Head of caudate nucleus (tissue), 42 donors: Measurements from ENCODE around the gene KIF1A.

Experiments
- DNase-seq, 42 donors: peaks; one replicate each; pipeline versions ENCODE4 v3.0.0 to v3.0.0-alpha.2; 2020 to 2021; ENCODE audit warnings: mixed read lengths in 7 of 42
- intact Hi-C: fragments of 100-400 bp; cut with DNase I; formaldehyde crosslinking; loops from one replicate; pipeline ENCODE4 v1.15.0; 2022

The KIF1A gene

DNA sequence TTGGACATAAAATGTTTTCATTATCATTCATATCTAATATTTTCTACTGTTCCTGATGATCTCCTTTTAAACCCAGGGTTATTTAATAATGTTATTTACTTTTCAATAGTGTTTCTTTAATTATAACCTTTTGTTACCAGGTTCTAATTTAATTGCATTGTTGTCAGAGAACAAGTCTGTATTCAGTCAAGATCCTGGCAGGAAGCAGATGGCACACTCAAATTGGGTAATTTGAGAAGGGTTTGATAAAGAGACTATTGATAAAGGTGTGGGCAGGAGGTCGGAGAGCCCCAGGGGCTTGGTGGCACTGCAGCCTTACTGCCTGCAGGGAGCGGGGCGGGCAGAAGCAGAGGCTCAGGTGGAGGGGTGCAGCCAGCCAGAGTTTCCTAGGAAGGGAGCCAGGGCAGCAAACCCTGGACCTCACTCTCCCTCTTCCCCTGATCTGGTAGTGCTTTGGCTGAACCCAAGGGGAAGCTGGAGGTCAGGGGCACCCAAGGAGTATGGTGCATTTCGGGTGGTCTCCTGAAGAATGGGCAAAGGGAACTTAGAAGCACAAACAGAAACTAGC lies 2.3 kb upstream of the KIF1A start:
- intact Hi-C loops: no loop called here
- peak in 3 of 42 donors; percentile 11 to 40 (median 23) for DNase-seq

- DNase-seq: no peak
- intact Hi-C loops: no loop called here
These were observed 1.4 kb upstream of the KIF1A start for GRCh38 chr2:240821429-240821778.

DNA sequence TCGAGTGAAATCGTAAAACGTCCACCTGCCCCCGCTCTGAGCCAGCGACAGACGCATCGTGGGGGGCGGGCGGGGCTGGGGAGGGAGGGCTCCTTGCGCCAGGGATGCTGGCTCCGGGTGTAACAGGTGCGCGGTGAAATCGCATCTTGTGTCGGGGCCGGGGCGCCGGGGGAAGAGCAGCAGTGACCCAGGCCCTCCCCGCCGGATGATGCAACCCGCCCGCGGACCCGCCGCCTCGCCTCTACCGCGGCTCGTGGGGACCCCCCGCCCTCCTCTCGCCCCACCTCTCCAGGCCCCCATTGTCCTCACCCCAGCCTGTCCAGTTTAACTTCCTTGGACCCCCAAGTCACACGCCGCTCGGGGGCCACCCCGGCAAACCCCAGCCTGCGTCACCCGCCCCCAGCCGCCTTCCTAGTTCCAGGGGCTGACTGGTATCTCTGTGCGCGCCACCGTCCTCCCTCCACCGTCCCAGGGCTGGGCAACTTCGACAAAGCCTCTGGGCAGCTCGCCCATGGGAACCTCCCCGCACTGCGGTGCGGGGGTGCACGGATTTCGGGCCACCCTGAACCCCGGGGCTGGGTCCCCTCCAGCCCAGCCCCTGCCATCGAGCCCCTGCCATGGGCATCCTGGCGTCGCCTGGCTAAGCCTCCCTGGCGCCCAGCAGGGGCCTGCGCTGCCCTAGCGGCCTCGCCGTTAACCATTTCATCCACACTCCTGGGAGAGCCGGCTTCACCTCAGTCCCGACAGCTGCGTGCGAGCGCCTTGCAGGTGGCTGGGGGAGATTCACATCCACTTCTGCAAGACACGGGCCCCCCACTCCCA lies 799 bp upstream of the KIF1A start:
- intact Hi-C loops: no loop called here
- peak in 38 of 42 donors; percentile 43 to 85 (median 66) for DNase-seq

DNA sequence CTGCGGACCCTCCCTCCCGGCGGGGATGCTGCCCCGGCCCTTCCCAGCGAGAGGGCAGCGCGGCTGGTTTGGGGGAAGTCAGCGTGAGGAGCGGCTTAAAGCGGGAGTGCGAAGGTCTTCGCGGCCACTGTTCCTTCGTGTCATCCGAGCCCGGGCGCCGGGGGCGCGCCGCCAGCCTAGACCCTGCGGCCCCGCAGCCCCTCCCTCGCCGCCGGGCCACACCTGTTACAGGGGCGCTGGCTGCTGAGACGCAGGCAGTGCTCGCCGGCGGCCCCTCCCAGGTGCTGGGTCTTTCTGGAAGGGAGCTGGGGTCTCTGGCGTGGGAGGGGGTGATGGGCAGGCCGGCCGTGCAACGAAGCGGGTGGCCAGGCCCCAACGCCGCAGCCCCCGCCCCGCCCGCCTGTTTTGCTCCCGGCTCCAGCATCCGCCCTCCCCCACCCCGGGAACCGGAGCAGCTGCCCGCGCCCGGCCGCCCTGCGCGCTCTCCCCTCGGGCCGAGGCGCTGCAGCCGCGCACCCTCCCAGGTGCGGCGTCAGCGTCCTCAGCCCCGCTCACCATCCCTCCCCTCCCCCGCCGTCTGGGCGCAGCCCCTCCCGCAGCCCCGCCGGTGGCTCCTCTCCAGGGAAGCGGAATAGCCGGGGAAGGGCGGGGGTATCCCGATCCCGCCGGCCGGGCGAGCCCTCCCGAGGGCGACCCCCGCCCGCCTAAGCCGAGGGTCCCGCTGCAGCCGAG lies 727 bp downstream of the KIF1A start:
- intact Hi-C loops: no loop called here

GRCh38 chr2:240818293-240819125 lies 1.5 kb downstream of the KIF1A start:
- peak in 37 of 42 donors; percentile 23 to 86 (median 70) for DNase-seq

More for the DNA sequence above, 727 bp downstream of the KIF1A start:
- peak in 28 of 42 donors; percentile 23 to 72 (median 48) for DNase-seq

GRCh38 chr2:240817496-240818292 lies 2.3 kb downstream of the KIF1A start:
- intact Hi-C loops: no loop called here
- peak in 11 of 42 donors; percentile 5 to 43 (median 17) for DNase-seq

More at GRCh38 chr2:240818293-240819125, 1.5 kb downstream of the KIF1A start:
- intact Hi-C loops: no loop called here

DNA sequence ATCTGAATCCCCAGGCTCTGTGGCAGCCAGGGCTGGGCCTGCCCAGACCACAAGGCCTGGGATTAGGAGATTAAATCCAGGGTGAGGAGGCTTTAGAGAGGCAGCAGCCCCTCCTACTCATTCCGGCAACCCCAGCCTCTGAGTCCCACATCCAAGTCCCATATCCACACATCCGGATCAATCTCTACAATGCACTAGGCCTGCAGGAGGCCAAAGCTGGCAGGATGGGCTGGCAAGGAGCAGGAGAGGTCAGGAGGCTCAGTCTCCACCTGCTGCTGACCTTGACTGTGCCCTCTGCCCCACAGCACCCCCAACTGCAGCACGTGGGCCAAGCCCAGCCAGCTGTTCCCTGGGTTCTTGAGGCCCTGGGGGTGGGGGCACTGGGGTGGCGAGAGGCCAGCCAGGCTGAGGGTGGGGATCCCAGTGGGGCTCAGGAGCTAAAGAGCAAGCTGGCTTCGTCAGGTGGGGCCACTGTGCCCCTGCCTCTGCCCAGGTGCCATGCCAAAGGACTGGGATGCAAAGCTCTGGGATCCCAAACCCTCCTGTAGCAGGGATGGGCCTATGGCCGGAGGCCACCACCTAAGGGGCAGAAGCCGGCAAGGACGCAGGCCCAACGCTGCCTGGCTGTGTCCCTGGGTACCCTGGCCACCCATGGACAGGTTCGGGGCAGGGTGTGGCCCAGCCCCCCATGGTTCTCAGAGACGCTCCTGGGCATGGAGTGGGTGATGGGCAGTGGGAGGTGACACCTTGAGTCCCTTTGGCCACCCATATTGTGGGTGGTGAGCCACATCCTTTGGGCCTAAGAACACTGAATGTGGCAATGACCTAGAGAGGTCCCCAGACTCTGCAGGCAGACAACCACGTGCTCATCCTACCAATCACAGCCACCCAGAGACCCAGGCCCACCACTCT lies 3.2 kb downstream of the KIF1A start:
- intact Hi-C loops: no loop called here
- DNase-seq: peak in 13 of 42 donors; percentile 2 to 41 (median 12)

GRCh38 chr2:240815761-240816583 lies 4.0 kb downstream of the KIF1A start:
- peak in 11 of 42 donors; percentile 1 to 36 (median 10) for DNase-seq
- intact Hi-C loops: no loop called here

- intact Hi-C loops: no loop called here
- peak in 8 of 42 donors; percentile 3 to 24 (median 6) for DNase-seq
These were observed 4.9 kb downstream of the KIF1A start for GRCh38 chr2:240814946-240815760.

GRCh38 chr2:240814280-240814679 lies 5.7 kb downstream of the KIF1A start:
- DNase-seq: peak in 4 of 42 donors; percentile 6 to 27 (median 7)
- intact Hi-C loops: no loop called here

DNA sequence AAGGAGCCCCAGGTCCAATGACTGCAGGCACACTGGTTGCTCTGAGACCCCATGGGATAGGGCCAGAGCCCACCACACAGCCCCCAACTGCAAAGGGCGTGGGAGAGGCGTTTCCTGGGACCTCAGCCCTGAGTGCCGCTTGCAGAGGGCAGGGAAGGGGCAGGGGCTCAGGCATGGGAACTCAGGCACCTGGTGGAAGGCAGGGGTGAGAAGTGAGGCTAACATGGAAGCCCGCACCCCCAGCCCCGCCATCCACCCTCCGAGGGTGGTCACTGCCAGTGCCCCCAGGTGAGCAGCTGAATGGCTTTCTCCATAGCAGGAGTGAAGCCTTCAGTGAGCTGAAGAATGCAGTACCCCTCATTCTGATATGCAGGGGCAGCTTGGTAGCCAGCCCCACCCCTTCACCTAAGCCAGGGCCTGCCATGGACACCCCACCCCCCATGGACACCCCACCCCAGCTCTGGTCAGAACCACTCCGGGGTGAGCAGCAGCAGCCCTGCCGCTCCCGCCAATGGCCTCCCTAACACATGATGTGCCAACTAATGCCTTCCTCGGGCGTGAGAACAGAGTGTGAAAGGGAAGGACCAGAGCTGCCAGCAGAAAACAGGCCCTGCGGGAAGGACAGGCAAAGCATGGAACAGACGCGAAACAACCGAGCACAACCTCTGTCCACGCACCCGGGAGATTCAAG lies 6.6 kb downstream of the KIF1A start:
- DNase-seq: peak in 11 of 42 donors; percentile 1 to 42 (median 12)
- intact Hi-C loops: no loop called here

DNA sequence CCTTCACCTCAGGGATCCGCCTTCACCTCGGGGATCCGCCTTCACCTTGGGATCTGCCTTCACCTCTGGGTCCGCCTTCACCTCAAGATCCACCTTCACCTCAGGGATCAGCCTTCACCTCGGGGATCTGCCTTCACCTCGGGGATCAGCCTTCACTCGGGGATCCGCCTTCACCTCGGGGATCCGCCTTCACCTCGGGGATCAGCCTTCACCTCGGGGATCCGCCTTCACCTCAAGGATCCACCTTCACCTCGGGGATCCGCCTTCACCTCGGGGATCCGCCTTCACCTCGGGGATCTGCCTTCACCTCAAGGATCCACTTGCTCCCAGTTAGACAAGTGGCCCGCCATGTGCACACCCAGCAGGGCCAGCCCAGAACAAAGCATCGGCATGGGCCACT lies 7.3 kb downstream of the KIF1A start:
- peak in 18 of 42 donors; percentile 2 to 42 (median 10) for DNase-seq
- intact Hi-C loops: no loop called here

DNA sequence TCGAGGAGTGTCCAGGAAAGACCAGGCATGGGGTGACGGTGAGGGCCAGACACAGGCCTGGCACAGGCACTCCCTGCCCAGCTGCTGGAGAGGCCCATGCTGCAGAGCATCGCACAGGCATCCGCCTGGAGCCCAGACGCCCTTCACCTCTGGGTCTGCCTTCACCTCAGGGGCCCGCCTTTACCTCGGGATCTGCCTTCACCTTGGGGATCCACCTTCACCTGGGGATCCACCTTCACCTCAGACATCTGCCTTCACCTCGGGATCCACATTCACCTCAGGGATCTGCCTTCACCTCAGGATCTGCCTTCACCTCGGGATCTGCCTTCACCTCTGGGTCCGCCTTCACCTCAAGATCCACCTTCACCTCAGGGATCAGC lies 7.7 kb downstream of the KIF1A start:
- DNase-seq: peak in 12 of 42 donors; percentile 2 to 32 (median 11)
- intact Hi-C loops: no loop called here

- DNase-seq: peak in 20 of 42 donors; percentile 0 to 40 (median 10)
- intact Hi-C loops: no loop called here
These were observed 8.4 kb downstream of the KIF1A start for GRCh38 chr2:240811346-240812300.
